HG03095 (cell line): ENCODE results near the gene SETD3.

ENCODE experiments used
- ATAC-seq: cut with Tn5 transposase; IDR thresholded peaks from one replicate; pipeline ENCODE4 v1.9.1; 2021; ENCODE audit warnings: moderate library complexity; ENCODE audit not compliant: unreplicated experiment

The SETD3 gene

DNA sequence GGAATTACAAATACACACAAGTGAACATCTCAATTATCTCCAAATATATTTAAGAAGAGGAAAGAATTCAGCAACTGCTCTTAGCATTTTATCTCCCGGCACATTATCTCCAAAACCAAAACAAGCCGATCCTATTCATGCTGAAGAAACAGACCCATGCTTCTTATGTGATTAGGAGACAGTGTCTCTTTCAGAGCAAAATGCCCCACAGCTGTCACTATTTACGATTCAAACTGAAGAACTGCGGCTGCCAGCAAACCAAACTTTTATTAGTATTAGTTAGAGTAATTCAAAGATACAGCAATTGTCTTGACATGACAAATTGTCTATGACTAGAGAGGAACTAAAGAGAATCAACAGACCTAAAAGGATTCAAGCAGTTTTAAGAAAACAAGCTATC is 79.4 kb downstream of the SETD3 start:
- no peak for ATAC-seq

DNA sequence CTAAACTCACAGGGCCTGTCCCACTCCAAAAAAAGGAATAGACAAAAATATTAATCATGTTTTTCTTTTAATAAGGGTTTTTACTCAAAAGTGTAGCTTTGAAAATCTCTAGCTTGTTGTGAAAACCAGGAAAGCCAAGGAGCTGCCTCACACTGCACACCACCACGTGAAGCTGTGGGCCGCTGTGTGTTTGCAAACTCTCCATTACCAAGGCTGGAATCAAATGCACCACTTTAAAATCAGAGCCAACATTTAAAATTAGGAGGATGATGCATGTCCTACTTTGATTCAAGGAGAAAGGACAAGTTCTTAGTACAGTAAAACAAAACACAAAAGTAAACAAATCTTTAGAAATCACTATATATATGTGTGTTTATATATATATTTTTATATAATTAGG is 83.0 kb downstream of the SETD3 start:
- no peak for ATAC-seq

- no peak for ATAC-seq
These were observed 84.6 kb downstream of the SETD3 start for GRCh38 chr14:99395909-99396530.

GRCh38 chr14:99394602-99395156 is 86.0 kb downstream of the SETD3 start:
- no peak for ATAC-seq

DNA sequence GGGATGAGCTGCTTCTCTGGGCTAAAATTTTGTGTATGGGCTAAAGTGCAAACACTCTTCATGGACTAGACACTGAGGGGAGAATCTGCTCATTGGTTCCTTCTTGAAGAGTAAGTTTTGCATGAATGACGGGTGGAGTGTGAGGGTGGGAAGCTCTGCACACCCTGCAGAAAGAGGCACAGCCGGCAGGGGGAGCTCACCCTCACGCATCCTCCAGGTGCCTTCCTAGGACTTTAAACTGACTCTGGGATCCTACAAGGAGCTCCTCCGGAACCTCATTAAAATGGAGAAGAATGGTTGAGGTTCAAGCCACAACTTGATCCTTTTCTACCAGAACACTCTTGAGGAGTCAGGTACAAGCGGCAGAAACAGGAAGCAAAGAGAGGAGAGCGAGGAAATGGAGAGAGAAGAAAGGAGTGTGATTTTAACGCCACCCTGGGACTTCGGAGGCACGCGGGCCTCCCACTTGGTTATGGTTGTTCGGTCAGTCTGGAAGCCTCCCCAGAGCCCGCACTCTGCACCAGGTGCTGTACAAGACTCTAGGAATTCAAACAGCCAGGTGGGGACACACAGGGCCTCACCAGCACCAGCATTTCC is 87.5 kb downstream of the SETD3 start:
- ATAC-seq = no peak

- ATAC-seq = no peak
These were observed 89.0 kb downstream of the SETD3 start for GRCh38 chr14:99391671-99392070.

DNA sequence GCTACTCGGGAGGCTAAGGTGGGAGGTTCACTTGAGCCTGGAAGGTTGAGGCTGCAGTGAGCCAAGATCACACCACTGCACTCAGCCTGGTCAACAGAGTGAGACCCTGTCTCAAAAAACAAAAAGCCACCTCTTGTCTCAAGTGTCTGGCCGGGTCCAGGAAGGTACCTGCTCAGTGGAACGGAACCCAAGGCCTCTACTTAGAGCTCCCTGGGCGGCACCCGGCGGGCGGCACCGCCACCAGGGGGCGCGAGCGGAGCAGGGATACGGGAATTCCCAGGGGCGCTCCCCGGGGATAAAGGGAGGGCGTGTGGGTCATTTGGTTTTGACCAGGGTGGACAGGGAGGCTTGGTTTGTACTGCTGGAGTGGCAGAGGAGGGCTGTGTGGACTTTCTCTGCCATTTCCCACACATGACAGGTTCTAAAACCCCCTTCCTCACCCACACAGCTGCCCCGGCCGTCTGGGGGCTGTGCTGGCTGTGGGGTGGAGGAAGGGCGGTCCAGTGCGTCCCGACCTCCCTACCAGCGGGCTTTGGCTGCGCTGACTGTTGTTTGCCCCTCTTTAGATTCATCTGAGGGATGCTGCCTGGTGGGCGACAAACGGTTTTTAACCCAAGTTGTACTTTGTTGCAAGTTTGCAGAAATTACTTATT is 91.4 kb downstream of the SETD3 start:
- ATAC-seq = peak; percentile 45

- no peak for ATAC-seq
These were observed 92.4 kb downstream of the SETD3 start for GRCh38 chr14:99388286-99388685.

- ATAC-seq = no peak
These were observed 92.8 kb downstream of the SETD3 start for GRCh38 chr14:99387880-99388279.

GRCh38 chr14:99384450-99385417 is 95.9 kb downstream of the SETD3 start:
- no peak for ATAC-seq

DNA sequence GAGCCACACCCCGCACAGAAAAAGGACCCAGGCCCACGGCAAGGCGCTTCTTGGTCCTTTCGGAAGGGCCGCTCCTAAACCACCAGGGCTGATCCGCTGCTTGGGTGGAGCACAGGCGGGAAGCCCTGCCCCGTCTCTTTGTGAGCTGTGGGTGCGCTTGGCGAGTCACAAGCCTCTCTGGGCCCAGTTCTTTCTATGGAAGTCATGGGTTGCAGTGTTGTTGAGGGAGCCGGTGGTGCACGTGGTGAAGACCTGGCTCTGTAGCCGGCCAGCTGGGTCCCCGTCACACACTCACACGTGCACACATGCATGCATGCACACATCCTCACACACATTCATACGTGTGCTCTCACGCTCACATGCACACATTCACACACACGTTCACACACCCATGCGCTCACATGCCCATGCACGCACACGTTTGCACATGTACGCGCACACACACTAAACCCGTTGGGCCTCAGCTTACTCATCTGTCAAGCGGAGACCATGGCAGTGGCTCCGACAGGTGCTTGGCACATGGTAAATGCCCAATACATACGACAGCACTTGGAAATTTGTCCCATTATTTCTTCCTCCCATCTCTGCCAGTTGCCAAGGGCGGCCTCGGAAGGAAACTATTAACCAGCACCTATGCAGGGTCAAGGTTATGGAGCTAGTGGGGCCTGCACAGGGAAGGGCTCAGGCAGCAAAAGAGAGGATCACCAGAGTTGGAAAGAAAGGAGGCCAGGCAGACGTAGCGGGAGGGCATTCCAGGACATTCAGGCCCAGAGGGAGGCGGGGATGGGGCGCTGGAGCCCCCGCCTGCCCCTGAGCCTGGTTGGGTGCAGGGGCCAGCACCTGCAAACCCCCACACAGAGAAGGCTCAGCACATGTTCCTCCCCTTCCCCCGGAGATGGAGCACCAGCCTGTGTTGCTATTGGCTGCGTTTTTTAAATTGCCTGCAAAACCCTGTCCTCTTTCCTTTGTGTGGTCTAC is 96.9 kb downstream of the SETD3 start:
- ATAC-seq = no peak

DNA sequence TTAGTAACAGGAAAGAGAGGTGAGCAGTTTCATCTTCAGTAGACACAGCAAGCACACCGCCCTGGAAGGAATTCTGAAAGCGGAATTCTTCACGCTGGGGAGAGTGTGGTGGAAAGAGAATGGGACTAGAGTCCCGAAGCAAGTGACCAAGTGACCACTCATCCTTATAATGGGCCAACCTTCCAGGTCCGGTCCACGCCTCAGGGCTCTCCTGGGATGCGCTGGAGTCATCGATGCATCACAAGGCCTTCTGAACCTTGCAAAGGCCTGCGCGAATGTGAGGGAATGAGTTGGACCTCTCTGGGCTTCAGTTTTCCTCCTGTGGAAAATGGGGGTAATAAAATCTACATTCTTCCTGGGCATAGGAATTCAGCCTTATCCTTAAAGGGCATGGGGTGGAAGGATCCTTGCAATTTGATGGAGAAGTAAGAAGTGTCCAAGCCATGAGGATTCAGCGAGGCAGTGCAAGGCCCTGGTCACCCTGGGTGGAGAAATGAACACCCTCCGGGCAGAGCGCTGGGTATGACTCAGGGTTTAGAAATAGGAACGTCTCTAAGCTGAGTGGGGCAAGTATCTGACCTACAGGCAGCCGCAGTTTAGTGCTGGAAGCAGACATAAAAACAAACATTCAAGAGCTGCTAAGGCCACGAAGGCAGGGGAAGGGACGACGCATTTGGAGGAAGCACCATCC is 97.7 kb downstream of the SETD3 start:
- ATAC-seq = no peak

GRCh38 chr14:99382071-99382470 is 98.6 kb downstream of the SETD3 start:
- no peak for ATAC-seq

DNA sequence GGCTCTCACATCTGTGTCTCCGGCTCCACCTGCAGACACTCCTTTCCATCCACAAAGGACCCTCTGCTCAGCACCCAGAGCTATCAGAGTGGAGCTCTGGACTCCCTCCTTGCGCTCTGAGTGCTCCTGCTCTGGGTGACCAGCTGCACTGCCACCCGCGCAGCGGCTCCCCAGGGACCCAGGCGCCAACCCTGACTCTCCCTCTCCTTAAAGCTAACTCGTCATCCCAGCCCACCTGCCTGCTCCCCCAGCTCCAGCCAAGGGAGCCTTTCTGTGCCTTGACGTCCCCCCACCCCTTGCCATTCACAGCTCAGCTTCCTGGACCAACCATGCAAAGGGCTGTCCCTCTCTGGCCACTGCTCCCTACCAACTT is 99.0 kb downstream of the SETD3 start:
- no peak for ATAC-seq

DNA sequence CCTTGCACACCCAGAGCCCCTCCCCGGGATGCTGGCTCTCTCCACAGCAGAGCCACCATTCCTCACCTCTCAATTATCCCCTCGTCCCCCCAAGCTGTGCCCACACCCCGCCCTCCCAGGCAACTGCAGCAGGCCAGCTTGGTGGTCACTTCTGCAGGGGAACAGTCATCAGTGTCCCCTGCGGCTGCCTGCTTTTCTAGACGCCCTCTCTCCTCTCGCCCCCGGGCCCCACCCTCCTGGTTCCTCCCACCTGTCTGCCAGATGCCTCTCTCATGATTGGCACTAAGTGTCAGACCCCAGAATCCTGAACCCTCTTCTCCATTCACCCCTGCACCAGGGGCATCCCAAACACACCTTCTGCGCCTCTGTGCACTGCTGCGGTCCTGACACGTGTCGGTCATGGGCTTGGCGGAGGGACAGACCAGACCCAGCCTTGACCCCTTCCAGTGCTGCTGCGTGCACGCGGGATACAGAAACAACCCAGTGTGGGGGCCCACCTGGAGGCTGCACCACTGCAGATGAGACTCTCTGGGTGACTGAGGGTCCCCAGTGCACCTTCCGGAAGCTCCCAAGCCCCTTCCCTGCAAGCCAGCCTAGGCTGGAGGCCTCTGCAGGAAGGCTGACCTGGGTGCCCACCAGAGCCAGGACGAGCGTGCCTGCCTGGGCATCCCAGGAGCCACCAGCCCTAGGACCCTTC is 99.5 kb downstream of the SETD3 start:
- no peak for ATAC-seq

GRCh38 chr14:99380402-99380801 is 100.3 kb downstream of the SETD3 start:
- ATAC-seq = no peak

DNA sequence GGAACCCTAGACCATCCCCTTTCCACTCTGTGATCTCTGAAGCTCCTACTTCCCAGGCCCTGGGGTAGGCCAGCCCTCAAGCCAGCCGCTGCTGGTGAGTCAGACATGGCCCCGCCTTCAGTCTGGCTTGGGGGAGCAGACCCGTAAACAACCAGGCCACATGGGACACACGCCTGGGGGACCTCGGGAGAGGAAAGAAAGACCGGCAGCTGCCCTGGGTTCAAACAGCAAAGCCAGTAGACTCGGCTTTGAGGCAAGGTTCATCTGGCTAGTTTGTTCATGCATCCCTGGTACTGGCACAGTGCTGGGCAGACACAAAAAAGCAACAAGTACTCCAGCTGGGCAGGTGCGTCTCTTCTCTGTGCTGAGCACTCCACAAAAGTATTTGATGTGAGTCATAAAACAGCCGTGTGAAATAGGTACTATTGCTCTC is 101.9 kb downstream of the SETD3 start:
- ATAC-seq = no peak

- ATAC-seq = no peak
These were observed 102.7 kb downstream of the SETD3 start for GRCh38 chr14:99377951-99378350.

DNA sequence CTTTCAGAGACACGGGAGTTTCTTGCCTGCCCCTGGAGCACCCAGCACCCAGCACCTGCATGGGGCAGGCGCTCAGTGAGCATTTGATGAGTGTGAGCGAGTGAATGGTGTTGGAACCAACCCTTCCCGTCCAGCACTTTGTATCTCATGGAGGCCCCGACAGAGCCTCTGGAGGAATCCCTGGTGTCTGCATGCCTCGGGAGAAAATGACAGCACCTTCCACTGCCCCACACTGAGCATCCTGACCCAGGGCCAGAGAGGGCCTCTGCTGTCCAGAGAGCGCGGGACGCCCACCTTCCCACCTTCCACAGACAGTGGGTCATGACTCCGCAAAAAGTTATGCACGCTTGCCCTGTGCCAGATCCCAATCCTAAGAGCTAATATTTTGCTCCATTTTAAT is 105.7 kb downstream of the SETD3 start:
- no peak for ATAC-seq
